Measurements from ENCODE around the gene RGS14.
"Not testable (repeated sequence)": the region's sequence is repeated elsewhere in the genome, so short reads cannot be mapped to it uniquely, and the experiment has no call there.

Gene RGS14

GRCh38 chr5:177328545-177329231, 29.0 kb upstream of the RGS14 start:
- DNase-seq = no peak

- no peak for DNase-seq
Observed at GRCh38 chr5:177329883-177330282, 27.8 kb upstream of the RGS14 start.

- no peak for DNase-seq
Observed at GRCh38 chr5:177330991-177331842, 26.5 kb upstream of the RGS14 start.

DNA sequence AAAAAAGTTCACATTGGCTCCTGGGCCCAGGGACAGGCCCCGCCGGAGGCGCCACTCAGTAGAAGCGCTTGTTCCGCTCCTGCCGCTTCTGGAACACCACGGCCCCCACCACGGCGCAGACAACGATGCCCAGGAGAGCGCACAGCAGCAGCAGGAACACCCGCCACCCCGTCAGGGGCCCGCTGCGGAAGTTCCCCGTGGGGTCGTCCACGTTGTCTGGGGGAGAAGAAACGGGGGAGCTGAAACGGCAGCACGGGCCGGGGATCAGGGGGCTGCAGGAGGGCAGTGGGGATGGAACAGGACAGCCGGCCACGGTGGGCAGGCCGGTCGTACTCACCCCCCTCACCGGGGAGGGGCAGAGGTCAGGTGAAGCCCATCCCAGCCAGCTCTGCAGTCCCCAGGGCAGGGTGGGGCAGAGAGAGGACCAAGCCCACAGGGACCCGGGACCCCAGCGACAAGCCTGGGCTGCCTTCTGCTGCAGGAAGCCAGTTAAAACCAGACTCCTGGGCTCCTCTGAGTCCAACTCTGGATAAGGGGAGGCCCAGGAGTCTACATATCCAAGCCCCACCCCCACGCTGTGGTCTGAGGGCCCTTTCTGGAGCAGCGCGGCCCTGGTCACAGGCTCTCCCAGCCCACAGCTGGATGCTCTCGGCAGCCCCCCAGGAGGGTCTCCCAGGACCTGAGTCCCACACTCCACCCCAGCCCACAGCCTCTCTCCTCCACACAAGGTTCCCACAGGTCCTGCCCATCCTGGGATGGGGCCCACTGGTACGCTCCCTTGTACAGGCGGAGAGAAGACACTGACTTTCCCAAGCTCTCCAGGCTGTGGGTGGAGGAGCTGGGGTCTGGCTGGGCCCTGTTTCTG, 25.5 kb upstream of the RGS14 start:
- DNase-seq = no peak

DNA sequence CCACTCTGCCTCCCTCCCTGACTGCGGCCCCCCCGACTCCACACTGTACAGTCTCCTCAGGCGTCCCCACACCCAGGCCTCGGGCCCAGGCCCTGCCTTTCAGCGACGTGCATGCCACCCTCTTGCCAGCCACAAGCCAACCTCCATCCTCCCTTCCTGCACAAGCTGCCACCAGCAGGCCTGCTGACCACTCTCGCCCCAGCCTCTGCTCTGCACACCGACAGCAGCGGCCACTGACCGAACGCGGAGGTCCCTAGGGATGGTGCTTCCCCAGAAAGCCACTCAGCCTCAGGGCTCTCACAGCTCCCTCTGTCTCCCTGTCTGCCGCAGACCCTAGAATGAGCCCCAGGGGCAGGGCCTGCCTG, 24.8 kb upstream of the RGS14 start:
- DNase-seq = no peak

DNA sequence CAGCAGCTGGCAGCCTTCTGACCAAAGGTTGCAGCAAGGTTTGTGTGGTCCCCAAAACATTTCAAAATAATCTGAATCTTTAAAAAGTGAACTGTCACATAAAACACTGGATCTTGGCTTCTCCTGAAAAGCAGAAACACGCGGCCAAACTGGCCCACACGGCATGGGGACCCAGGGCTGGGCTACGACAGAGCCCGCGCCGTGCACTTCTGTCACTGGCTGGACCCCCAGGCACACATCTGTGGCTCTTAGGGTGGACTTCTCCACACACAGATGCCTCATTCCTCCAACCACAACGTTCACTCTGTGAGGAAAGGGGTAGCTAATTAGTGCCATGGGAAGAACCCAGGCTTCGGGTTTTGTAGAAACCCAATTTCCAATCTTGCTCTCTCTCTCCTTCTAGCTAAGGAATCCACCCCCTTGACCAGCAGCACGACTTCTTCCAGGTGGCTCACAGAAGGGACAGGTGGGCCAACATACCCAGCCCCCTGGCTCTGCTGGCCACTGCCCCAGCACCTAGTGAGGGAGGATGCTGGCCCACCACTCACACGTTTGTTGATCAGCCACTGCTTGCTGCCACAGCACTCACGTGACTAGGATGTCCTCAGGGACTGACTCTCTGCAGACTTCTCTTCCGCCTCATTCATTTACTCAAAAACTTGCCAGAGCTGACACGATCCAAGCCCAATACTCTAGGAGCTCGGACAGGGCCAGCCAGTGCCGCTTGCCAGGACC, 24.1 kb upstream of the RGS14 start:
- DNase-seq = no peak

GRCh38 chr5:177334155-177334551, 23.6 kb upstream of the RGS14 start:
- no peak for DNase-seq

DNA sequence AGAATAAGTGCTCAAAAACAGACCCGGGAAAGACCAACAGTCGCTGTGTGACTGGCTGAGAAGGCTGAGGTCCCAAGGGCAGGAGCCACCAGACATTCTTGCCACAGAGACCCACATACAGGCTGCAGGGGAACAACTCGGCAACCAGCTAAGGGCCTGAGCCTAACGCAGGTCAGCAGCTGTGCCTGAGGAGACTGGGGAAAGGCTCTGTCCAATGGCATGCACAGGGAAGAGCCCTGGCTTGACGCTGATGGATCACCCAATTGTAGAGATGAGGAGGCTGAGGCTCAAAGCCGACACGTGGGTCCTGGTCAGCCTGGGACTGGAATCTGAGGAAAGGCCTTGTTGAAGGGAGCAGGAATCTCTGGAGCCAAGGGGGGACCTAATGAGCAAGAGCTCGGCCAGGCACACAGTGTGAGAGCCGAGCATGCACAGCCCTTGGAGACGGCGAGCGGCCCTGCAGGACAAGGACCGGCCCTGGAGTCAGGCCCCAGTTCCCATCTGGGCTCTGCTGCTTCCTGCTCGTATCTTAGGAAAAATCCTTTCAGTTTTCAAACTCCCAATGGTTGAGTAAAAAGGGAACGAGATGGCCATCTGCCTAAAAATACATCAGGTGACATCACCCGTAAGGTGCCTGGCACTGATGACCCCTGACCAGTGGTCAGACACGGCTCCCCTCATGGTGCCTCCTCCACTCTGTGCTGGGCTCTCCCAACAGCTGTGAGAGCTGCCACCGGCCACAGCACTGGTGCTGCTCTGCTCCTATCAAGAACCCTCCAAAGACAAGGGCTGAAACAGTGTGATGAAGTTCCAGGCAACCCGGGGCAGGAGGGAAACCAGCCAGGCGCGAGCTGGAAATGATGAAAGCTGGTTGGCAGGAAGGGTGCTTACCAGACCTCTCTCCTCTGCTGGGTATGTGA, 22.7 kb upstream of the RGS14 start:
- no peak for DNase-seq

GRCh38 chr5:177335701-177336065, 22.0 kb upstream of the RGS14 start:
- DNase-seq = no peak

DNA sequence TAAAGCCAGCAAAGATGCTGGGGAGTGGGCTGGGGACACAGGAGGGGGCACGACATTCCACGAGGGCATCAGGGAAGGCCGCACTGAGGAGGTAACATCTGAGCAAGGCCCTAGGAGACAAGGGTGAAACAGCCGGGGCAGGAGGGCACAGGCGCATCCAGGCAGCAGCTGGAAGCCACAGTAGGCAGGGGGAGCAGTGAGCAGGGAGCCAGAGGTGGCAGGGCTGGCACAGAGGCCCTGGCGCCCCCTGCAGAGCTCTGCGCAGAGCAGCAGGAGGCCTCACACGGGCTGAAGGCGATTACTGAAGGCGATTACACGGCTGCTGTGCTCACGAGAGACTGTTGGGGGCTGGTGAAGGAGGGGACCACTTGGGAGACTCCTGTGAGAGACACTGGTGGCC, 21.6 kb upstream of the RGS14 start:
- no peak for DNase-seq

- DNase-seq = no peak
Observed at GRCh38 chr5:177336603-177337494, 20.9 kb upstream of the RGS14 start.

- no peak for DNase-seq
Observed at GRCh38 chr5:177338251-177339106, 19.2 kb upstream of the RGS14 start.

DNA sequence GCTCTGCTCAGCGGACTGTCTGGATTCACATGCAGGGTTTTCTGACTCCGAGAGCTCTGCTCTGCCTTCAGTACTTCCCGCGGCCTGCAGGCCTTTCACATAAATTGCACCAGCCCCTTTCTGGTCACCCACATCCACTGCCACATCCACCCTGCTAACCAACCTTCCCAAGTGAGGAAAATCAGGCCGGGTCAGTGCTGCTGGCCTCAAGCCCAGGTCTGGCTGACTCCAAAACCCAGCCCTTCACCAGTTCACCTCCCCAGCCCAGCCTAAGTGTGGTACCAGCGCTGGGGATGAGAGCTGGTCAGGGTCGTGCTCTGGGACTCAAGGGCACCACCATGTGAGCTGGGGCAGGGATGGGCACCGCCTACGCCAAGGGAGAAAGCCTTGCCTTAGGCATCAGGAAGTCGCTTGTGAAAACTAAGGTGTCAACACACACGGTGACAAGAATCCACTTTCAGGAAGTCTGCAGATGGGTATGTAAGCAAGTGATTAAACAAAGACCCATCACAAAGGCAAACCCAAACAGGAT, 18.6 kb upstream of the RGS14 start:
- DNase-seq = no peak

- not testable (repeated sequence) for DNase-seq
Observed at GRCh38 chr5:177343000-177343399, 14.7 kb upstream of the RGS14 start.

- DNase-seq = no peak
Observed at GRCh38 chr5:177343777-177344176, 13.9 kb upstream of the RGS14 start.

DNA sequence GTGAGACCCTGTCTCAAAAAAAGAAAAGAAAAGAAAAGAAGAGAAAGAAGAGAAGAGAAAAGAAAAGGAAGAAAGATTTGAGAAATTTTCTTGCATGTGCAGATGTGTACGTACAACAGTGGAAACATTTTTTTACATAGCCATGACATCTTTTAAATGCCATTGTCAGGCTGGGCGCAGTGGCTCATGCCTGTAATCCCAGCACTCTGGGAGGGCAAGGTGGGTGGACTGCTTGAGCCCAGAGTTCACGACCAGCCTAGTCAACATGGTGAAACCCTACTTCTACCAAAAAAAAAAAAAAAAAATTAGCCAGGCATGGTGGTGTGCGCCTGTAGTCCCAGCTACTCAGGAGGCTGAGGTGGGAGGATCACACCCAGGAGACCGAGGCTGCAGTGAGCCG, 12.8 kb upstream of the RGS14 start:
- no peak for DNase-seq

DNA sequence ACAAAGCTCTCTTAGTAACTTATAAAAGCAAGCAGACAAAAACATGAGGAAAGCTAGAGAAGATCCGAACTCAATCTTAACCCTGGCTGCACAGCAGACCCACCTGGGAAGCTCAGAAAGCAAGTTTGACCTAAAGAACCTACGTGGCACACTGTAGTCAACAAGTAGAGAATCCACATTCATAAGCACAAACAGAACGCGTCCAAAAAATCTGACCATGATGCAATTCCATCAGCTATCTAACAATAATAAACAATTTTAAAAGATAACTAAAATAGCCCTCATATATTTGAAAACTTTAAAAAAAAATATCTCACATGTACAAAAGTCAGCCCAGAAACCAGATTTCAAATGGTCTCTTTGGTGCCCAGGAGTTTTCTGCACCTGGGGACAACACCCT, 10.9 kb upstream of the RGS14 start:
- no peak for DNase-seq

DNA sequence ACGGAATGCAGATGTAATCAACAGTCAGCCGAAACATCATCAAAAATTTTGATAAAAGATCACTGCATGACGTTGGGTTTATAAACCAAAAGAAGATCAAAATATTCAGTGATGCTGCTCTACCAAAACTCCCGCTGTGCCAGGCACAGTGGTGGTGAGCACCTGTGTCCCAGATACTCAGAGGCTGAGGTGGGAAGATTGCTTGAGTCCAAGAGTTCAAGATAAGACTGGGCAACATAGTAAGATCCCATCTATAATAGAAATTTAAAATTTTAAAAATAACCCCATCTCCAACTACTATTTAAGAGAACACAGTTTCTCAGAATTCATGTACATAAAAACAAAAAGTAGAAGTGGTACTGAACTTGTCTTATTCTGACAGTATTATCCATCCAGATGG, 10.0 kb upstream of the RGS14 start:
- no peak for DNase-seq

- no peak for DNase-seq
Observed at GRCh38 chr5:177349362-177349647, 8.4 kb upstream of the RGS14 start.

- no peak for DNase-seq
Observed at GRCh38 chr5:177349762-177350161, 8.0 kb upstream of the RGS14 start.
